ENCODE results near the gene MIF.

MIF gene

GRCh38 chr22:23868580-23868979, 25.6 kb upstream of the MIF start:
- no peaks in the 10 kb centered on the region for H3K27me3 ChIP-seq
- TF ChIP-seq CTCF (IDR thresholded peaks at IDR 0.05) = no peak
- no peaks in the 10 kb centered on the region for H3K36me3 ChIP-seq
- no peak overlapping the region for H3K4me3 ChIP-seq (ENCODE audit: low read depth in 1 of 2, low read length in 1 of 2)
- H3K4me1 ChIP-seq (ENCODE audit: control insufficient read depth in 1 of 2, insufficient read depth in 1 of 2, low read depth in 1 of 2, low read length in 1 of 2) = no peaks in the 10 kb centered on the region
- H3K27ac ChIP-seq = no peak overlapping the region
- H3K9me3 ChIP-seq = no peaks in the 10 kb centered on the region

- Histone ChIP-seq H3K27ac (no peak overlapping the region), H3K27me3 (no peaks in the 10 kb centered on the region), H3K4me3 (ENCODE audit: low read depth in 1 of 2, low read length in 1 of 2) (no peak overlapping the region), H3K9me3 (no peaks in the 10 kb centered on the region), H3K36me3 (no peaks in the 10 kb centered on the region), H3K4me1 (ENCODE audit: control insufficient read depth in 1 of 2, insufficient read depth in 1 of 2, low read depth in 1 of 2, low read length in 1 of 2) (no peaks in the 10 kb centered on the region)
- no peak for TF ChIP-seq CTCF (IDR thresholded peaks at IDR 0.05)
Measured at GRCh38 chr22:23874871-23875270, 19.3 kb upstream of the MIF start.

- H3K4me1 ChIP-seq (ENCODE audit: control insufficient read depth in 1 of 2, insufficient read depth in 1 of 2, low read depth in 1 of 2, low read length in 1 of 2) = no peaks in the 10 kb centered on the region
- H3K27ac ChIP-seq = no peak overlapping the region
- H3K36me3 ChIP-seq = no peaks in the 10 kb centered on the region
- no peak overlapping the region for H3K4me3 ChIP-seq (ENCODE audit: low read depth in 1 of 2, low read length in 1 of 2)
- H3K27me3 ChIP-seq = no peaks in the 10 kb centered on the region
- no peak for TF ChIP-seq CTCF (IDR thresholded peaks at IDR 0.05)
- H3K9me3 ChIP-seq = no peaks in the 10 kb centered on the region
Measured at GRCh38 chr22:23875801-23876200, 18.4 kb upstream of the MIF start.

GRCh38 chr22:23877566-23877965, 16.6 kb upstream of the MIF start:
- H3K27ac ChIP-seq = no peak overlapping the region
- no peak overlapping the region for H3K4me3 ChIP-seq (ENCODE audit: low read depth in 1 of 2, low read length in 1 of 2)
- no peak for TF ChIP-seq CTCF (IDR thresholded peaks at IDR 0.05)
- no peaks in the 10 kb centered on the region for H3K36me3 ChIP-seq
- H3K4me1 ChIP-seq (ENCODE audit: control insufficient read depth in 1 of 2, insufficient read depth in 1 of 2, low read depth in 1 of 2, low read length in 1 of 2) = no peaks in the 10 kb centered on the region
- H3K27me3 ChIP-seq = no peaks in the 10 kb centered on the region
- H3K9me3 ChIP-seq = no peaks in the 10 kb centered on the region

GRCh38 chr22:23878219-23878618, 16.0 kb upstream of the MIF start:
- H3K36me3 ChIP-seq = no peaks in the 10 kb centered on the region
- H3K4me1 ChIP-seq (ENCODE audit: control insufficient read depth in 1 of 2, insufficient read depth in 1 of 2, low read depth in 1 of 2, low read length in 1 of 2) = no peaks in the 10 kb centered on the region
- TF ChIP-seq CTCF (IDR thresholded peaks at IDR 0.05) = no peak
- no peak overlapping the region for H3K4me3 ChIP-seq (ENCODE audit: low read depth in 1 of 2, low read length in 1 of 2)
- H3K9me3 ChIP-seq = no peaks in the 10 kb centered on the region
- no peaks in the 10 kb centered on the region for H3K27me3 ChIP-seq
- no peak overlapping the region for H3K27ac ChIP-seq

- Histone ChIP-seq H3K27ac (no peak overlapping the region), H3K9me3 (no peaks in the 10 kb centered on the region), H3K4me1 (ENCODE audit: control insufficient read depth in 1 of 2, insufficient read depth in 1 of 2, low read depth in 1 of 2, low read length in 1 of 2) (no peaks in the 10 kb centered on the region), H3K36me3 (no peaks in the 10 kb centered on the region), H3K4me3 (ENCODE audit: low read depth in 1 of 2, low read length in 1 of 2) (no peak overlapping the region), H3K27me3 (no peaks in the 10 kb centered on the region)
- no peak for TF ChIP-seq CTCF (IDR thresholded peaks at IDR 0.05)
Measured at GRCh38 chr22:23882370-23882769, 11.8 kb upstream of the MIF start.
